Glutamatergic neuron (in vitro differentiated cells): Measurements from ENCODE around the gene AHNAK. TPM values are rescaled to one million over a fixed set of nuclear protein-coding genes. Genes with fewer than 3 reads are reported as not detected.
"Not testable (repeated sequence)": the region's sequence is repeated elsewhere in the genome, so short reads cannot be mapped to it uniquely, and the experiment has no call there.

Experiments
- DNase-seq: peaks from one replicate; pipeline ENCODE4 v3.0.0; 2022
- H3K27ac Mint-ChIP-seq: one replicate; pipeline ENCODE4 v1.8.0; 2020; ENCODE audit warnings: mild to moderate bottlenecking, mixed read lengths, inconsistent platforms; ENCODE audit not compliant: unreplicated experiment
- H3K27me3 Mint-ChIP-seq: one replicate; pipeline ENCODE4 v1.8.0; 2020; ENCODE audit warnings: mild to moderate bottlenecking, moderate library complexity, mixed read lengths, inconsistent platforms; ENCODE audit not compliant: unreplicated experiment
- H3K36me3 Mint-ChIP-seq: one replicate; pipeline ENCODE4 v1.8.0; 2020; ENCODE audit warnings: mild to moderate bottlenecking, mixed read lengths, inconsistent platforms; ENCODE audit not compliant: unreplicated experiment
- H3K4me1 Mint-ChIP-seq: one replicate; pipeline ENCODE4 v1.8.0; 2020; ENCODE audit warnings: mild to moderate bottlenecking, low read depth, mixed read lengths, inconsistent platforms; ENCODE audit not compliant: unreplicated experiment
- H3K4me3 Mint-ChIP-seq: one replicate; pipeline ENCODE4 v1.8.0; 2020; ENCODE audit warnings: mild to moderate bottlenecking, mixed read lengths, inconsistent platforms; ENCODE audit not compliant: unreplicated experiment
- H3K9me3 Mint-ChIP-seq: one replicate; pipeline ENCODE4 v1.8.0; 2020; ENCODE audit warnings: mild to moderate bottlenecking, moderate library complexity, mixed read lengths, inconsistent platforms; ENCODE audit not compliant: unreplicated experiment
- CTCF ChIP-seq: fragments of 200-600 bp; sonication (generic); IDR thresholded peaks from one replicate; pipeline ENCODE4 v1.5.0; 2021; ENCODE audit not compliant: partially characterized antibody, unreplicated experiment
- total RNA-seq: library from RNA; stranded (reverse); fragmentation: NEBNext Ultra II Directional; extraction: Animal tissue kit (Norgen Biotek cat#: 25700); gene quantifications from one replicate; pipeline ENCODE4 v1.2.1, GENCODE V29; 2021; ENCODE audit not compliant: unreplicated experiment

The AHNAK gene
- total RNA-seq, 1 donor from 2014 or later = 4.5 TPM

- Mint-ChIP-seq H3K27me3 (peaks cover 8% of the 10 kb centered on the region), H3K9me3 (no peaks in the 10 kb centered on the region), H3K4me3 (peak overlapping the region; percentile 26), H3K36me3 (no peaks in the 10 kb centered on the region), H3K4me1 (peaks cover 31% of the 10 kb centered on the region), H3K27ac (peak overlapping the region; percentile 59)
- TF ChIP-seq CTCF = no peak
- no peak for DNase-seq
These were observed 6.7 kb upstream of the AHNAK start for GRCh38 chr11:62553080-62553838.

- H3K27ac Mint-ChIP-seq = peak overlapping the region; percentile 59
- peaks cover 13% of the 10 kb centered on the region for H3K27me3 Mint-ChIP-seq
- peaks cover 33% of the 10 kb centered on the region for H3K4me1 Mint-ChIP-seq
- DNase-seq = no peak
- H3K4me3 Mint-ChIP-seq = peak overlapping the region; percentile 26
- H3K9me3 Mint-ChIP-seq = no peaks in the 10 kb centered on the region
- H3K36me3 Mint-ChIP-seq = no peaks in the 10 kb centered on the region
- no peak for TF ChIP-seq CTCF
These were observed 6.0 kb upstream of the AHNAK start for GRCh38 chr11:62552485-62553079.

GRCh38 chr11:62550478-62550877 is 3.9 kb upstream of the AHNAK start:
- not testable (repeated sequence) for H3K4me3 Mint-ChIP-seq, H3K27ac Mint-ChIP-seq, DNase-seq, H3K36me3 Mint-ChIP-seq, H3K9me3 Mint-ChIP-seq
- Mint-ChIP-seq H3K27me3 (peaks cover 21% of the 10 kb centered on the region), H3K4me1 (peaks cover 23% of the 10 kb centered on the region)

- Mint-ChIP-seq H3K27me3 (peaks cover 25% of the 10 kb centered on the region), H3K4me3 (no peak overlapping the region), H3K9me3 (no peaks in the 10 kb centered on the region), H3K36me3 (no peaks in the 10 kb centered on the region), H3K4me1 (peaks cover 19% of the 10 kb centered on the region), H3K27ac (no peak overlapping the region)
- TF ChIP-seq CTCF = no peak
- DNase-seq = no peak
These were observed 2.1 kb upstream of the AHNAK start for GRCh38 chr11:62548545-62549335.

GRCh38 chr11:62547691-62548281 is 1.2 kb upstream of the AHNAK start:
- DNase-seq = no peak
- TF ChIP-seq CTCF = no peak
- Mint-ChIP-seq H3K36me3 (no peaks in the 10 kb centered on the region), H3K9me3 (no peaks in the 10 kb centered on the region), H3K4me1 (peaks cover 14% of the 10 kb centered on the region), H3K4me3 (peak overlapping the region; percentile 58), H3K27ac (no peak overlapping the region), H3K27me3 (peaks cover 28% of the 10 kb centered on the region)
